ENCODE results near the gene UMOD.

DNA sequence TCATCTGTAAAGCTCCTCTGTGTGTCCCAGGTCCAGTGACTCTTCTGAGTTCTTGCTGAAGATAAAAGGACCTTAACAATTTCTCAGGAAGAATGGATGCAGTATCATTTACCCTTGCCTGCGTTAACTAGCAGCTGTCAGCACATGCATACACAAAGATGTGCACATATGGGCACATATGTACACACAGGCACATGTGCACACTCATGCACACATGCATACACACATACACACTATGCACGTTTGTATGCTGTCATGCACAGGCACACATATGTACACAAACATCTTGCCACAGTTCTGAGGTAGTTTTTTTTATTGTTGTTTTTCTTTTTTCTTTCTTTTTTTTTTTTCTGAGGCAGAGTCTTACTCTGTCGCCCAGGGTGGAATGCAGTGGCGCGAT is 50.1 kb downstream of the UMOD start:
- TF ChIP-seq, protein P1, sequence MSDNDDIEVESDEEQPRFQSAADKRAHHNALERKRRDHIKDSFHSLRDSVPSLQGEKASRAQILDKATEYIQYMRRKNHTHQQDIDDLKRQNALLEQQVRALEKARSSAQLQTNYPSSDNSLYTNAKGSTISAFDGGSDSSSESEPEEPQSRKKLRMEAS (IDR thresholded peaks at IDR 0.05): no peak
- no peak for TF ChIP-seq CEBPB (IDR thresholded peaks at IDR 0.05)
- TF ChIP-seq RAD21 (IDR thresholded peaks at IDR 0.05; ENCODE audit: low read depth): no peak
- no peak for TF ChIP-seq EP300 (IDR thresholded peaks at IDR 0.05; ENCODE audit: borderline replicate concordance)
- no peak for TF ChIP-seq TAF1 (IDR thresholded peaks at IDR 0.05; ENCODE audit: low read depth)
- TF ChIP-seq, protein P2, sequence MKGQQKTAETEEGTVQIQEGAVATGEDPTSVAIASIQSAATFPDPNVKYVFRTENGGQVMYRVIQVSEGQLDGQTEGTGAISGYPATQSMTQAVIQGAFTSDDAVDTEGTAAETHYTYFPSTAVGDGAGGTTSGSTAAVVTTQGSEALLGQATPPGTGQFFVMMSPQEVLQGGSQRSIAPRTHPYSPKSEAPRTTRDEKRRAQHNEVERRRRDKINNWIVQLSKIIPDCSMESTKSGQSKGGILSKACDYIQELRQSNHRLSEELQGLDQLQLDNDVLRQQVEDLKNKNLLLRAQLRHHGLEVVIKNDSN (IDR thresholded peaks at IDR 0.05): no peak
- no peak for TF ChIP-seq FOXM1 (IDR thresholded peaks at IDR 0.05; ENCODE audit: borderline replicate concordance, low read depth)
- TF ChIP-seq YY1 (IDR thresholded peaks at IDR 0.05; ENCODE audit: low read depth): no peak
- TF ChIP-seq CREB1 (IDR thresholded peaks at IDR 0.05; ENCODE audit: low read depth): no peak
- TF ChIP-seq REST (IDR thresholded peaks at IDR 0.05; ENCODE audit: low read depth): no peak
- no peak for TF ChIP-seq EGR1 (IDR thresholded peaks at IDR 0.05)
- TF ChIP-seq NFIC (IDR thresholded peaks at IDR 0.05): no peak

Measured in Ishikawa (cell line).